Duodenal mucosa (tissue), 2 donors: Measurements from ENCODE around the gene WNT9A.
"Not testable (repeated sequence)": the region's sequence is repeated elsewhere in the genome, so short reads cannot be mapped to it uniquely, and the experiment has no call there.

Experiments
- H3K27ac ChIP-seq: one replicate; pipeline ENCODE4 v1.7.0; 2013; ENCODE audit warnings: low read depth, low read length
- H3K27me3 ChIP-seq, 2 donors: one replicate each; pipeline ENCODE4 v1.7.0; 2013; ENCODE audit warnings: low read length in 2 of 2, control low read depth in 1 of 2; ENCODE audit not compliant: insufficient read depth in 2 of 2, control insufficient read depth in 1 of 2
- H3K36me3 ChIP-seq, 2 donors: one replicate each; pipeline ENCODE4 v1.7.0; 2013; ENCODE audit warnings: low read length in 2 of 2, control low read depth in 1 of 2; ENCODE audit not compliant: insufficient read depth in 2 of 2, control insufficient read depth in 1 of 2
- H3K4me1 ChIP-seq, 2 donors: one replicate each; pipeline ENCODE4 v1.7.0; 2013; ENCODE audit warnings: low read length in 2 of 2, control low read depth in 1 of 2; ENCODE audit not compliant: insufficient read depth in 2 of 2, control insufficient read depth in 1 of 2
- H3K4me3 ChIP-seq, 2 donors: one replicate each; pipeline ENCODE4 v1.7.0; 2013; ENCODE audit warnings: low read length in 2 of 2, low read depth in 1 of 2
- H3K9ac ChIP-seq, 2 donors: one replicate each; pipeline ENCODE4 v1.7.0; 2013; ENCODE audit warnings: low read length in 2 of 2, low read depth in 1 of 2
- H3K9me3 ChIP-seq, 2 donors: one replicate each; pipeline ENCODE4 v1.7.0; 2013; ENCODE audit warnings: low read length in 2 of 2, control low read depth in 1 of 2; ENCODE audit not compliant: control insufficient read depth in 1 of 2

Gene WNT9A

DNA sequence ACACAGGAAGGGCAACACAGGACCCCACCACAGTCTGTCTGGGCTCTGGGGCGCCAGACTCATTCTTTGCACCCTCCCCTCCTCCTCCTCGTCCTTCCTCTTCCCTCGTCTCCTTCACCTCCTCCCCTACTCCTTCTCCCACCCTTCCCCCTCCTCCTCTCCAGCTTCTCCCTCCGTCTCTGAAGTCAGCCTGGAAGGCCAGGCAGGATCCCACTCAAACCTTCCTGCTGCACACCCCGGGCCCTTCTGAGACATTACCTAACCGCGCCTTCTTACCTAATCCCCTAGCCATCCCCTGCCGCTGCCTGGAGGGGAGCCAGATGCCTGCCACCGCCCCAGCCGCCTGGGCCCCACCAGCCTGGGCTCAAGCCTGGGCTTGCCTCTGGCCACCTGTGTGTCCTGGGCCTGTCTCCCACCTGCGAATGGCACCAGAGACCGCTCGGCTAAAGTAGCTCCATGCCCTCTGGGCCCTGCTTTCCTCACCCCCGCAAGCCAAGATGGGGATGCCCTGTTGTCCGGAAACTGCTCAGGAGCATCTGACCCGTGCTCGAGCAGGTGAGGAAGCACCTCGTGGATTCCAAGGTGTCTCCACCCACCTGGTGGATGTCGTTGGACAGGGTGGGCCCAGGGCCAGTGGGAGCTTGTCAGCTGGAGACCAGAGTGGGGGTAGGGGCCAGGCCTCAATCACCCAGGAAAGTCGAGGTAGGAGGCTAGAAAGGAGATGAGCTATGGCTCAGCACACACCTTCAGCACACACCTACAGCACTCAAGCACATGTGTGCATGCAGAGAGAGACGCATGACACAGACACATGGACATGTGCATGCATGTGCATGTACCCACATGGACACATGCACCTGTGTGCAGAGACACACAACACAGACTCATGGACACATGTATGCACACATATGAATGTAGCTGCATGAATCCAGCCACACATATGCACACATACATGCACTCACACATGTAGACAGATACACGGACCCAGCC lies 31.9 kb downstream of the WNT9A start:
- H3K27me3 ChIP-seq, result no peaks in the 10 kb centered on the region
- no peak overlapping the region for H3K4me3 ChIP-seq
- no peaks in the 10 kb centered on the region for H3K9me3 ChIP-seq
- no peaks in the 10 kb centered on the region for H3K4me1 ChIP-seq
- no peak overlapping the region for H3K27ac ChIP-seq
- no peak overlapping the region for H3K9ac ChIP-seq
- no peaks in the 10 kb centered on the region for H3K36me3 ChIP-seq

DNA sequence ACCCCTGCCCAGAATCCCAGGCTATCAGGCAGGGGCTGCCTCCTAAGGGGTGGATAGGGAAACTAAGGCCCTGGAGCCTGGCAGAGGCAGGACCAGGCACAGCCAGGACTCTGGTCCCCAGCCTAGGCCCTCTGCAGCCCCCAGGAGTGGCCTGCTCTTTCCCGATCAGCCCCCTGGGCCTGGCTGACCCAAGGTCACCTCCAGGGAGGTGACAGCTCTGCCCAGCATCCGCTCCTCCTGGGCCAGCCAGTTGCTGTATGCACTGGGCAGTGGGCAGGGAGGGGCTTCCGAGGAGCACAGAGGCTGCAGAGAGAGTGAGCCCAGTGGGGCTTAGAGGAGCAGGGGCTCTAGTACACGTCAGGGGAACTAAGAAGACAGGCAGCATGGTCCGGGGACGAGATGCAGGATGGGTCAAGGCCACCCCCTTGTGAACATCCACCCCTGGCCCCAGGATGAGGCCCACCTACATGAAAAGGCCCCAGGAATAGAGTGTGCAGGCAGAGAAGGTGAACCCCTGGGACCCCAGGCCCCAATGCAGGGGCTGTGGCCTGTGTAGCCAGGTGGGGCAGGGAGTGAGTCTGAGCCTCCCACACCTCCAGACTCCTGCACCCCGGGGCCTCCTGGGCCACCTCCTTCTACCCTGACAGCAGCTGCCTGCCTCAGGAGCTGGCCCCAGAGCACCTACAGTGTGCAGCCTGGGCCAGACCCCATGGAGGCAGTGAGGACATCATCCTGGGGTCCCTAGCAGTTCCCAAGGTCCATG lies 32.8 kb downstream of the WNT9A start:
- H3K4me1 ChIP-seq, result no peaks in the 10 kb centered on the region
- no peak overlapping the region for H3K27ac ChIP-seq
- H3K36me3 ChIP-seq, result no peaks in the 10 kb centered on the region
- H3K4me3 ChIP-seq, result no peak overlapping the region
- H3K27me3 ChIP-seq, result peaks cover 0 to 3% of the 10 kb centered on the region in 2 donors
- no peaks in the 10 kb centered on the region for H3K9me3 ChIP-seq
- no peak overlapping the region for H3K9ac ChIP-seq

DNA sequence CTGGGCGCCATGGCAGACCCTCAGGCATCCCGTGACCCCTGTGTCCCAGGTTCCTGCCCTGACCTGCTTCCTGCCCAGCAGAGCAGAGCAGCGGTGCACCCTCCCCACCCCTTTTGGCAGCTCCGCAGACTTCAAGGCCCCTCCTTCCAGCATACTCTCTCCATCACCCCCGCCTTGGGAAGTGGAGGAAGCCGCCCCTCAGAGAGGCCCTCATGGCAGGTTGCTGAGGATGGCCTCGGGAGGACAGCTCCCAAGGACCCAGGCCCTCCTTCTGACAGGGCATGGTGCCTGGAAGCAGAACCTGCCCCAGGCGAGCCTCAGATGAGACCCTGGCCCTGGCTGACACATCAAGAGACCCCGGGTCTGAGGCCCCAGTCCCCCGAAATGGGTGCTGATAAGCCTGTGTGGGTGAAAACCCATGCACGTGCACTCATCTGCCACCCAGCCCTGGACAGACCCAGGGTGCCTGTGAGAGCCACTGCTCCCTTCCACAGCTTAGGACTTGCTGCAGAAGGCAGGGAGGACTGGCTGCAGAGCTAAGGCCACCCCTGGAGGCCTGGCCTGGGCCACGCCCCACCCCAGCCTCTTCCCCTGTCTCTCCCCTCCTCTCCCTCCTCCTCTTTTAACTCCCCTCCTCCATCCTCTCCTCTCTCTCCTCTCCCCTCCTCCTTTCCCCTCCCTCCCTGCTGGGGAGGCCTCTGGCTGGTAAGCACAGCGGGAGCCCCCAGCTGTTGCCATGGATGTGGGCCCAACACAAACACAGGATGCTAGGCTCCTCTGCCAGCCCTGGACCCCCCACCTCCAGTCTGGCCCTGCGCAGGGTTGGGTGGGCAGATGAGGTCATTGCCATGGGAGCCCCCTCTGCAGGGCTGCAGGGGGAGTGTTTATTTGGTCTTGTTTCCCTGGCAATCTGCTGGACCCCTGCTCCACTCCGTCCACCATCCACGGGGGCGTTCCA lies 33.7 kb downstream of the WNT9A start:
- H3K27me3 ChIP-seq, result peaks cover 0 to 3% of the 10 kb centered on the region in 2 donors
- no peaks in the 10 kb centered on the region for H3K4me1 ChIP-seq
- no peak overlapping the region for H3K4me3 ChIP-seq
- no peak overlapping the region for H3K9ac ChIP-seq
- H3K27ac ChIP-seq, result no peak overlapping the region
- no peaks in the 10 kb centered on the region for H3K36me3 ChIP-seq
- H3K9me3 ChIP-seq, result no peaks in the 10 kb centered on the region

DNA sequence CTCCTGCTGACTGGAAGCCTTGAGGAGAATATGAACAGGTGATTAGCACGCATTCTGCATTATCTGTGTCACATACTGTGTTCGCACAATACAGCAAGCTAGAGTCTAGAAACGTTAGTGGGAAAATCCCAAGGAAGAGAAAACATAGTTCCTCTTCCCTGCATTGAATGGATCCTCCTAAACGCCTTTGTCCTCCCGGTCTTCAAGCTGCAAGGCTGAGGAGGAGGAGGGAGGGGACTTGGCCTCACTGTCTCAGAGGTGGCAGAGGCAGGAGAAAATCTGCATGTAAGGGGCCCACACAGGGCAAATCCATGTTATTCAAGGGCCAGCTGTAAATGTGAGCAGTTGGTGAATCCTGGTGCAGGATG lies 34.4 kb downstream of the WNT9A start:
- Histone ChIP-seq H3K27ac (no peak overlapping the region), H3K4me3 (no peak overlapping the region), H3K9me3 (no peaks in the 10 kb centered on the region), H3K4me1 (no peaks in the 10 kb centered on the region), H3K9ac (no peak overlapping the region), H3K27me3 (peaks cover 3 to 5% of the 10 kb centered on the region in 2 donors), H3K36me3 (no peaks in the 10 kb centered on the region)

DNA sequence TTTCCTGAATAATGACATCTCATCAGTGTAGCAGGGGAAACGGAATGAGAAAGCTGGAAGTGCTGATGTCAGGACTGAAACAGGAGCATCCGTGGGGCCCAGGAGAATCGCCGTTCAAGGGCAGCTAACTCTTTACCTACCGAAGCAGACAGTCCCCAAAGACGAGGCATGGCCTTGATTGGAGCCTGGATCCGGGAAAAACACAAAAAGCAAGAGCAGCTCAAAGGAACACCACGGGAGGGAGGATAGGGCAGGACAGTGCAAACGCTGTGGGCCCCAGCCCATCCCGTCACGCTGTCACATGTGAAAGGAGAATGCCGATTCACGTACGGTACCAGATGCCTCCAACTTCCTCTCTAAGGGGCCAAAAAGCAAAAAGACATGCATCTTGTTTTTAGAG lies 34.9 kb downstream of the WNT9A start:
- H3K4me1 ChIP-seq, result no peaks in the 10 kb centered on the region
- H3K36me3 ChIP-seq, result no peaks in the 10 kb centered on the region
- H3K27ac ChIP-seq, result no peak overlapping the region
- peaks cover 3 to 5% of the 10 kb centered on the region in 2 donors for H3K27me3 ChIP-seq
- H3K9me3 ChIP-seq, result no peaks in the 10 kb centered on the region
- H3K9ac ChIP-seq, result no peak overlapping the region
- no peak overlapping the region for H3K4me3 ChIP-seq

DNA sequence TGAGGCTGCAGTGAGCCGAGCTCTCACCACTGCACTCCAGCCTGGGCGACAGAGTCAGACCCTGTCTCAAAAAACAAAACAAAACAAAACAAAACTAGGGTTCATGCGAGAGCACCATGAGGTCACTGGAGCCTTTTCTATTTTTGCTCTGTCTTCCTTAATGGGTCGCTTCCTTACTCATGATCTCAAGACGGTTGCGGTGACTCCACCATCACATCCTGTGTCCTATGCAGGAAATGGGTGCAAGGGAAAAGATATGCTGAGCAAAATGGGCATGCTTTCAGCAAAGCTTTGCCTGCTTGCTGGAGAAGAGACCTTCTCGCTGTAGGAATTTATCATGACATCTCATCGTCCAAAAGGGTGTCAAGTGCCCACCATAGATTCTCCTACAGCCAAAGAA lies 36.4 kb downstream of the WNT9A start:
- no peak overlapping the region for H3K9ac ChIP-seq
- H3K4me1 ChIP-seq, result no peaks in the 10 kb centered on the region

DNA sequence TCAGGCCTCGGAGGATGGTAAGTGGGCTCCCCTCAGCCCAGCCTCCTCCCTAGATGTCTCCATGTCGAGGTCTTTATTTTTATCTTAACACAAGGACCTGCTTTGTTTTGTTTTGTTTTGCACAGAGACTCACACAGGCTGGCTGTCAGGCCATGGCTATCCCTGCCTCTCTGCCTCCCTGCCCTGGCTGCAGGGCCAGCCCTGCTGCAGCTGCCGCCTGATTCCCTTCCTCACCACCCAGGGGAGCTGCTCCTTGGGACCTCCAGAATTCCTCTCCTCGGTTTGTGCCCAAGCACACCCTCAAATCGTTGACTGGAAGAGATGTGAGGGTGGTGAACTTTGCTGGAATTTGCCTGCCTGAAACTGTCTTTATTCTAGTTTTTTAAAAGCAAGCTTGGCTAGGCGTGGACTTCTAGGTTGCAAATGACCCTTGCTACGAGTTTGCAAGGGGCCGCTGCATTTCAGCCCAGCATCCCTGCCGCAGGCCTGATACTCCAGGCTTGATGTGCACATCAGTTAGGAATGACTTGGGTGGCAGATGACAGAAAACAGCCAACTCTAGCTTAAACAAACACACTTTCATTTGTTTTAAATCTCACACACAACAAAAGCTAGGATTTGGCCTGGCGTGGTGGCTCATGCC lies 37.1 kb downstream of the WNT9A start:
- Histone ChIP-seq H3K4me1 (no peaks in the 10 kb centered on the region), H3K9me3 (no peaks in the 10 kb centered on the region), H3K9ac (no peak overlapping the region), H3K4me3 (no peak overlapping the region), H3K27ac (no peak overlapping the region), H3K36me3 (no peaks in the 10 kb centered on the region), H3K27me3 (peaks cover 3 to 5% of the 10 kb centered on the region in 2 donors)

More for the DNA sequence above, 36.4 kb downstream of the WNT9A start:
- peaks cover 3 to 5% of the 10 kb centered on the region in 2 donors for H3K27me3 ChIP-seq
- no peak overlapping the region for H3K27ac ChIP-seq
- H3K4me3 ChIP-seq, result no peak overlapping the region
- no peaks in the 10 kb centered on the region for H3K36me3 ChIP-seq
- no peaks in the 10 kb centered on the region for H3K9me3 ChIP-seq

DNA sequence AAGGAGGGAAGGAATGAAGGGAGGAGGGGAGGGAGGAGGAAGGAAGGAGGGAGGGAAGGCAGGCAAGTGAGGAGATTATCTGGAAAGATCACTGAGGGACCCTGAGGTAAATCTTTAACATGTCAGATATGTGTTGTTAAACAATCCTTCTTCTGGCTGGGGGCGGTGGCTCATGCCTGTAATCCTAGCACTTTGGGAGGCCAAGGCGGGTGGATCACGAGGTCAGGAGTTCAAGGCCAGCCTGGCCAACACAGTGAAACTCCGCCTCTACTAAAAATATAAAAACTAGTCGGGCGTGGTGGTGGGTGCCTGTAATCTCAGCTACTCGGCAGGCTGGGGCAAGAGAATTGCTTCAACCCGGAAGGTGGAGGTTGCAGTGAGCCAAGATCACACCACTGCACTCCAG lies 37.8 kb downstream of the WNT9A start:
- H3K9ac ChIP-seq, H3K9me3 ChIP-seq, H3K27ac ChIP-seq, H3K36me3 ChIP-seq, H3K4me3 ChIP-seq, H3K27me3 ChIP-seq, H3K4me1 ChIP-seq: not testable (repeated sequence)

DNA sequence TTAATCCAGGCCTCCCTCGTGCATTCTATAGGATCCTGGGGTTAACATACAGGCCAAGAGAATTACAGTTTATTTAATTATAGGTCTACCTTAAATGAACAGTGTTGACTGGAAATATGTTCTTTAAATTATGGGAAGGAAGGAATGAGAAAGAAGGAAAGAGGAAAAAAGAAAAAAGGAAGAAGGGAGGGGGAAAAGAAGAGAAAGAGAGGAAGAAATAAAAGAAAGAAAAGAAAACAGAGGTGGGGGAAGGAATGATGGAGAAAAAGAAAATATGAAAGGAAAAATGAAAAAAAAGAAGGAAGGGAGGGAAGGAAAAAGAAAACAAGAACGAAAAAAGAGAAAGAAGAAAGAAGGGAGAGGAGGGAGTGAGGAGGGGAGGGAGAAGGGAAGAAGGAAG lies 38.5 kb downstream of the WNT9A start:
- H3K36me3 ChIP-seq, result no peaks in the 10 kb centered on the region
- H3K27me3 ChIP-seq, result peaks cover 3 to 5% of the 10 kb centered on the region in 2 donors
- H3K9me3 ChIP-seq, result no peaks in the 10 kb centered on the region
- H3K9ac ChIP-seq, result no peak overlapping the region
- no peak overlapping the region for H3K27ac ChIP-seq
- no peaks in the 10 kb centered on the region for H3K4me1 ChIP-seq
- no peak overlapping the region for H3K4me3 ChIP-seq
